HPDE6-E6E7 (cell line): ENCODE results near the gene LYPLA2.
"Not testable (repeated sequence)": the region's sequence is repeated elsewhere in the genome, so short reads cannot be mapped to it uniquely, and the experiment has no call there.

Experiments
- DNase-seq: peaks from one replicate; pipeline ENCODE4 v3.0.0; 2011; ENCODE audit warnings: missing footprints; ENCODE audit errors: extremely low spot score

LYPLA2 gene

GRCh38 chr1:23779826-23780371 is 11.0 kb upstream of the LYPLA2 start:
- no peak for DNase-seq

GRCh38 chr1:23783141-23783540 is 7.8 kb upstream of the LYPLA2 start:
- DNase-seq = not testable (repeated sequence)

GRCh38 chr1:23784846-23785245 is 6.1 kb upstream of the LYPLA2 start:
- no peak for DNase-seq

GRCh38 chr1:23787701-23788100 is 3.2 kb upstream of the LYPLA2 start:
- DNase-seq = no peak

GRCh38 chr1:23788695-23789094 is 2.2 kb upstream of the LYPLA2 start:
- no peak for DNase-seq

GRCh38 chr1:23791516-23792047 is 637 bp downstream of the LYPLA2 start:
- DNase-seq = peak; percentile 54

- no peak for DNase-seq
These were observed 1.4 kb downstream of the LYPLA2 start for GRCh38 chr1:23792151-23792945.

GRCh38 chr1:23793018-23793781 is 2.3 kb downstream of the LYPLA2 start:
- no peak for DNase-seq

GRCh38 chr1:23793861-23794731 is 3.2 kb downstream of the LYPLA2 start:
- DNase-seq = no peak

- not testable (repeated sequence) for DNase-seq
These were observed 3.8 kb downstream of the LYPLA2 start for GRCh38 chr1:23794732-23795182.

GRCh38 chr1:23795676-23796465 is 4.9 kb downstream of the LYPLA2 start:
- no peak for DNase-seq

- no peak for DNase-seq
These were observed 5.7 kb downstream of the LYPLA2 start for GRCh38 chr1:23796466-23797271.

- DNase-seq = no peak
These were observed 6.8 kb downstream of the LYPLA2 start for GRCh38 chr1:23797478-23798448.

- no peak for DNase-seq
These were observed 7.8 kb downstream of the LYPLA2 start for GRCh38 chr1:23798662-23799142.

GRCh38 chr1:23799255-23799569 is 8.3 kb downstream of the LYPLA2 start:
- DNase-seq = no peak

GRCh38 chr1:23799570-23800399 is 8.8 kb downstream of the LYPLA2 start:
- DNase-seq = peak; percentile 97
